ENCODE data around the gene DTX3.
"Not testable (repeated sequence)": the region's sequence is repeated elsewhere in the genome, so short reads cannot be mapped to it uniquely, and the experiment has no call there.

DTX3 gene

GRCh38 chr12:57632073-57632957 lies 27.7 kb downstream of the DTX3 start:
- no peak for DNase-seq (ENCODE audit: low read depth)

DNA sequence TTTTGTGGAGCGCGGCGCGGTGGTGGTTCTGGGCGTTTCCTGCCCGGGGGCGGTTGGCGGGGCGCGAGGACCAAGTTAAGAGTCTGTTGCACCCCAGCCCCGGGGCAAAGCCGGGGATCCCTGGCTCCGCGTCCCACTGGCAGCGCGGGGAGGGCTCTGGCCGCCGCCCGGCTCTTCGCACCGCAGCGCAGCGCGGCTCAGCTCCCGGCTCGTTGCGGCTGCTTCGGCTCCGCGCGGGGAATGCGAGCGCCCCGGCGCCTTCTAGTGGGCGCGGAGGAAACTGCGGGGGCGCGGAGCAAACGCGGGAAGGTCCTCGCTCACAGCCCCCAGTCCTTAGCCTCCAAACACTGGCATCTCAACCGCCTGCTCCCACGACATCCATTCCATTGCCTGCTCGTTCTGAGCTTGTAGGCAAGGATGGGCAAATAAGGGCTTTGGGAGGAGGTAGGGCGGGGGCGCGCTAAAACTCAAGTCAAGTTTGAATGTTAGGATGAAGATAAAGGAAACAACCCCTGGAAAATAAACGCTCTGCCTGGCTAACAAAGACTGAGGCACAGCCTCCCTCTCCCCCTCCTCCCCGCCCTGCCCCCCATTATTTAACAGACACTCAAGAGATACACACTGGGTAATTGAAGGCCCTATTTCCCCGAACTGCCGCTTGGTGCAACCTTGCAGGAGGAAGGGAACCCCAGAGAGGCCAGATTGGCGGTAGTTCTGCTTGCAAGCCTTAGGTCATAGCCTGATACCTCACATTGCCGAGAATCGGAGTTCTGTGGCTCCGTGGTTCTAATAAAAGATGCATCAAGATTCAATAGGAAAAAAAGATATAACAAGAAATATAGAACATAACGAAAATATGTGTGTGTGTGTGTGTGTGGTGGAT lies 28.6 kb downstream of the DTX3 start, which contains the start of gene B4GALNT1:
B4GALNT1 (minus strand) TSS at position 244 of the 883 bp plus-strand sequence. CDS start 1,069 bp downstream, outside the sequence.
- DNase-seq (ENCODE audit: low read depth): peak; percentile 43

- not testable (repeated sequence) for DNase-seq (ENCODE audit: low read depth)
These were observed 32.1 kb downstream of the DTX3 start for GRCh38 chr12:57636731-57637130.

- no peak for DNase-seq (ENCODE audit: low read depth)
These were observed 32.7 kb downstream of the DTX3 start for GRCh38 chr12:57637364-57637763.

DNA sequence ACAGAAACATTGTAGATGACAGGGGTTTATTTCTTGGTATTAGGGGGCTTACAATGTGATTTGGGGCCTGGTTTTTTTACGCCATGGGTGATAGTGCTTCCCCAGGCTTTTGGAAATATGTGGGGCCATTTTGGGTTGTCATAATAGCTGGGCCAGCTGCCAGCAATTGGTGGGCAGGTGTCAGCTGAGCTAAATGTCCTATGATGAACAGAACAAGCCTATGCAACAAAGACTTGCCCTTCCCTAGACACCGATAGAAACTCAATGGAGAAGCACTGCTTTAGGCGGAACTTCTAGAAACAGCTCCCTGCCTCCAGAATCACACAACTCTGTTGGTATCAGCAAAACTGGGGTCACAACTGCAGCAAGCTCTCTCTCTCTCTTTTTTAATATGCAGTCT lies 33.5 kb downstream of the DTX3 start:
- DNase-seq (ENCODE audit: low read depth): no peak

GRCh38 chr12:57640175-57641042 lies 35.8 kb downstream of the DTX3 start:
- DNase-seq (ENCODE audit: low read depth): no peak

DNA sequence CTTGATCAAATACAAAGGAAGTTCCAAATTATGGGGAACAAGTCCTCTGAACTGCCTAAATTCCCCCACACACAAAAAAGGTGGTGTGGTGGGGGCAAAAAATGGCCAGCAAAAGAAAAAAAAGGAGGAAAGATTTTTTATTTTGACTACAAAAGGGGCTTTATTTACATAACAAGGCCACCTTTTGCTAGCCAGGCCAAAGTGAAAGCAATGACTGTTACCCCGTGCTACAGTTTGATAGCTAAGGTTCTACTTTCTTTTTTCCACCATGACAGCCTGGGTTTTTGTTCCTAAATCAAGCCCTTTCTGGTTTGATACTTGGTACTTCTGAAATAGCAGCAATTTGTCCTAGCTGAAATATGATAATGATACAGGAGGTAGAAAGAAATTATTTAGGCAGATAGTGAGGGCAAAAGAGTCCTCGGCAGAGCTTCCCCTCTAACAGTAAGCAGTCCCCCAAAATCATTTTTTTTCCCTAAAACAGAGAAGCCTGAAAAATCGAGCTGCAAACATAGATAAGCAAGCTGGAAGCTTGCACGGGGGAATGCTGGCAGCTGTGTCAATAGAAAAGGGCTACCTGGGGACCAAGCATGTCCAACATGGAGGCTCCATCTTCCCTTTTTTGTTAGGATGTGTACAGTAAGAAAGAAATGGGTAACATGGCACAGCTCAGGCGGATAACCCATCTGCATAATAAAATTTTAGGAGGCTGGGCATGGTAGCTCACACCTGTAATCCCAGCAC lies 37.2 kb downstream of the DTX3 start:
- no peak for DNase-seq (ENCODE audit: low read depth)

DNA sequence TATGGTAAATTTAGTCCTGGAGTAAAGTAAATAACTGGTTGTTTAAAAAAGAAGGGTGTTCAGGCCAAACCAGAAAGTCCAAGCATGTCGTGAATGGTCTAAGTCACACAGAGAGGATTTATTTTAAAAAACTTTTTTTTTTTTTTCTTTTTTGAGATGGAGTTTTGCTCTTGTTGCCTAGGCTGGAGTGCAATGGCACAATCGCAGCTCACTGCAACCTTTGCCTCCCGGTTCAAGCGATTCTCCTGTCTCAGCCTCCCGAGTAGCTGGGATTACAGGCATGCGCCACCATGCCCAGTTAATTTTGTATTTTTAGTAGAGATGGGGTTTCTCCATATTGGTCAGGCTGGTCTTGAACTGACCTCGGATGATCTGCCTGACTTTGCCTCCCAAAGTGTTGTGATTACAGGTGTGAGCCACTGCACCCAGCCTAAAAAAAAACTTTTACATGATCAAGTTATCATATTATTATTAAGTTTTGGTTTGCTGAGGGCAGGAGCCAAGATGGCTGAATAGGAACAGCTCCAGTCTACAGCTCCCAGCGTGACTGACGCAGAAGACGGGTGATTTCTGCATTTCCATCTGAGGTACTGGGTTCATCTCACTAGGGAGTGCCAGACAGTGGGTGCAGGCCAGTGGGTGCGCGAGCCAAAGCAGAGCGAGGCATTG lies 41.5 kb downstream of the DTX3 start:
- DNase-seq (ENCODE audit: low read depth): not testable (repeated sequence)

DNA sequence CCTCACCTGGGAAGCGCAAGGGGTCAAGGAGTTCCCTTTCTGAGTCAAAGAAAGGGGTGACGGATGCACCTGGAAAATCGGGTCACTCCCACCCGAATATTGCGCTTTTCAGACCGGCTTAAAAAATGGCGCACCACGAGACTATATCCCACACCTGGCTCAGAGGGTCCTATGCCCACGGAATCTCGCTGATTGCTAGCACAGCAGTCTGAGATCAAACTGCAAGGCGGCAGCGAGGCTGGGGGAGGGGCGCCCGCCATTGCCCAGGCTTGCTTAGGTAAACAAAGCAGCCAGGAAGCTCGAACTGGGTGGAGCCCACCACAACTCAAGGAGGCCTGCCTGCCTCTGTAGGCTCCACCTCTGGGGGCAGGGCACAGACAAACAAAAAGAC lies 42.0 kb downstream of the DTX3 start:
- not testable (repeated sequence) for DNase-seq (ENCODE audit: low read depth)

DNA sequence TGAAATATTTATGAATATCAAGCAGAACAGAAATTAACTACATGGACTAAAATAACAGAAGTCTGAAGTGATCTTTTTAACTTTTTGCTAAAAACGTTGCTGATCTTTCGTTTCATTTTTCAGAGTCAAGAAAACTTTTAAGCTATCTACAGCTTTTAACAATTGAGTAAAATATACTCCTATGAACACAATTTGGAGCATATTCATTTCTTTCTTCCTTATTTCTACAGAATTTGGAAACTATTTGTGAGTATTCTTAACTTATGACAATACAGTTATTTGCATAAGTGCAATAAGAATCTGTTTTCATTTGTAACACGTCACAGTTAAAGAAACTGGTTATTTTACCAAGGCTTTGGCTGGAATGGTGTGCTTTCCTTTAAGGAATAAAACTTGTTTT lies 49.4 kb downstream of the DTX3 start:
- DNase-seq (ENCODE audit: low read depth): no peak

- no peak for DNase-seq (ENCODE audit: low read depth)
These were observed 51.1 kb downstream of the DTX3 start for GRCh38 chr12:57655541-57656240.

DNA sequence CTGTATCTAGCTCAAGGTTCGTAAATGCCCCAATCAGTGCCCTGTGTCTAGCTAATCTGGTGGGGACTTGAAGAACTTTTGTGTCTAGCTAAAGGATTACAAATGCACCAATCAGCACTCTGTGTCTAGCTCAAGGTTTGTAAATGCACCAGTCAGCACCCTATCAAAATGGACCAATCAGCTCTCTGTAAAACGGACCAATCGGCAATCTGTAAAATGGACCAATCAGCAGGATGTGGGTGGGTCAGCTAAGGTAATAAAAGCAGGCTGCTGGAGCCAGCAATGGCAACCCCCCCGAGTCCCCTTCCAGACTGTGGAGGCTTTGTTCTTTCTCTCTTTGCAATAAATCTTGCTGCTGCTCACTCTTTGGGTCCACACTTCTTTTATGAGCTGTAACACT lies 51.8 kb downstream of the DTX3 start:
- not testable (repeated sequence) for DNase-seq (ENCODE audit: low read depth)

GRCh38 chr12:57657744-57658143 lies 53.1 kb downstream of the DTX3 start:
- DNase-seq (ENCODE audit: low read depth): no peak

- DNase-seq (ENCODE audit: low read depth): no peak
These were observed 54.3 kb downstream of the DTX3 start for GRCh38 chr12:57658890-57659289.
